ENCODE data around the gene TENM3.

Gene TENM3

DNA sequence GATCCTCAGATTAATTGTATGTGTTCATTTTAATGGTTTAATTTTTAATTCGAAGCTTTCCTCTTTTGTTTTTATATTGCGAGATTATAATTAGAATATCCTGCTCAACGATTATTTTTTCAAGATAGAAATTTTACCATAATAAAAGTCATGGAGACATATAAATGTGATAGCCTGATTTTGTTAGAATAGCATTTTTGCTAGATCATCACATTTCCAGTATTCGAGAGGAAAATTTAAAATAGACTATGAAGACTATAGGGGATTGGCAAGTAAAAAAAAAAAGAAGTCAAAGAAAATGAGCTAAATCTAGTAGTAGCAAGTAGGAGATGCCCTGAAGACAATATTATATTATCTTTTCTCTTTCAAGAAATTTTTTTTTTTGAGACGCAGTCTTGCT, 60.6 kb downstream of the TENM3 start:
- Histone ChIP-seq H3K9me3 (no peaks in the 10 kb centered on the region), H3K27me3 (no peaks in the 10 kb centered on the region), H3K4me1 (peaks cover 13% of the 10 kb centered on the region), H3K36me3 (no peaks in the 10 kb centered on the region), H3K4me3 (ENCODE audit: low read depth, low read length) (no peak overlapping the region)
- DNase-seq, result no peak
- TF ChIP-seq CTCF (IDR thresholded peaks at IDR 0.05; ENCODE audit: low read depth, low read length), result no peak

- peak; percentile 30; the same call in 1 of the 2 replicates for TF ChIP-seq CTCF (IDR thresholded peaks at IDR 0.05; ENCODE audit: low read depth, low read length)
- Histone ChIP-seq H3K4me3 (ENCODE audit: low read depth, low read length) (no peak overlapping the region), H3K27me3 (no peaks in the 10 kb centered on the region), H3K9me3 (no peaks in the 10 kb centered on the region), H3K4me1 (peaks cover 8% of the 10 kb centered on the region), H3K36me3 (no peaks in the 10 kb centered on the region)
- DNase-seq, result no peak
Measured at GRCh38 chr4:182306792-182307507, 63.7 kb downstream of the TENM3 start.

DNA sequence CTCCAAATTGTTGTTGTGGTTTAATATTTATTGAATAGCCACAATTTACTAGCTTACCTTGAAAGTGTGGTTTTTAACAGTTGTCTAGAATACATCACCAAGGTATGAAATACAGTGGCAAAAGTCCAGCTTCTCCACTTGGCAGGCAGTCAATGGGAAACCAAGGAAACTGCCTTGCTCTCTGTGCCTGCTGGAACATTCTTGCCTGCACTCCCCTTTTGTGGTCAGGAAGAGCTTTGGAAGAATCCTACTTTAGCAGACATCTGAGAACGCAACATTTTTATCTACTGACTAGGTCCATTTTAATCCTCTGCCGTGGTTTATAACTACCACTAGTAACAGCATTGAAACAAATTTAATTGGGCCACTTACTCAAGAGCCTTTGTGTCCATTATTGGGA, 64.5 kb downstream of the TENM3 start:
- TF ChIP-seq CTCF (IDR thresholded peaks at IDR 0.05; ENCODE audit: low read depth, low read length), result no peak
- Histone ChIP-seq H3K36me3 (no peaks in the 10 kb centered on the region), H3K4me3 (ENCODE audit: low read depth, low read length) (no peak overlapping the region), H3K27me3 (no peaks in the 10 kb centered on the region), H3K9me3 (no peaks in the 10 kb centered on the region), H3K4me1 (peaks cover 8% of the 10 kb centered on the region)
- no peak for DNase-seq

DNA sequence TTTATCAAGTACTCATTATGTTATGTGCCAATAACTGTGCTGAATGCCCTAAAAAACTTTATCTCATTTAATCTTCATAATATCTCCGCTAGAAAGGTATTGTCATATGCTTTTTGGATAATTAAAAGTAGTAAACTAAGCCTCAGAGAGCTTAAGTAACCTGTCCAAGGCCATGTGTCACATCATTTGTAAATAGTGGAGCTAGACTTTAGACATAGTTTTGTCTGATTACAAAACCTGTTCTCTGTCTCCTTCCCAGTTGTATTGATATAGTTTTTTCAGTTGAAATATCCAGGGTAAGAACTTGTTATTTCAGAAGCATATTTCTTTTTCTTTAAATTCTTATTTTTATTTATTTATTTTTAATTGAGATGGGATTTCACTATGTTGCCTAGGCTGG, 66.7 kb downstream of the TENM3 start:
- Histone ChIP-seq H3K4me3 (ENCODE audit: low read depth, low read length) (no peak overlapping the region), H3K36me3 (no peaks in the 10 kb centered on the region), H3K27me3 (no peaks in the 10 kb centered on the region), H3K9me3 (no peaks in the 10 kb centered on the region; the same call in 1 of the 2 replicates), H3K4me1 (peaks cover 8% of the 10 kb centered on the region)
- DNase-seq, result no peak
- TF ChIP-seq CTCF (IDR thresholded peaks at IDR 0.05; ENCODE audit: low read depth, low read length), result no peak

DNA sequence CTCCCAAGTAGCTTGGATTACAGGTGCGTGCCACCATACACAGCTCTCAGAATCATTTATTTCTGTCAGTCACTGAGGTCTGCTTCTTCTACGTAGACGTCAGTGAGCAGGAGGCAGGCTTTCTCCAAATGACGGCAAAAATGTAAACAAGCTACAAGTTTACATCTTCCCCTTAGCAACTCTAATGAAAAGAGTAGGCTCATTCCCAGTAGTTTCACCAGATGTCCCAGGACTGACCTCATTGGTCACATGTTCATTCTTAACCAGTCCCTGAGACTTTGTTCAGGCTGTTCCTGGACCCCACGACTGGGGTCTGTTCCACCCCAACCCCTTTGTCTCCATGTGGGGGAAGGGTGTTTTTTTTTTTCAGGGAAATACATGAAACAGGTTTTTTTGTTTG, 67.1 kb downstream of the TENM3 start:
- Histone ChIP-seq H3K4me3 (ENCODE audit: low read depth, low read length) (no peak overlapping the region), H3K9me3 (no peaks in the 10 kb centered on the region; the same call in 1 of the 2 replicates), H3K36me3 (no peaks in the 10 kb centered on the region), H3K27me3 (no peaks in the 10 kb centered on the region), H3K4me1 (peaks cover 8% of the 10 kb centered on the region)
- TF ChIP-seq CTCF (IDR thresholded peaks at IDR 0.05; ENCODE audit: low read depth, low read length), result no peak
- DNase-seq, result no peak

GRCh38 chr4:182310962-182311361, 67.8 kb downstream of the TENM3 start:
- no peaks in the 10 kb centered on the region; the same call in 1 of the 2 replicates for H3K9me3 ChIP-seq
- peaks cover 8% of the 10 kb centered on the region for H3K4me1 ChIP-seq
- no peak overlapping the region for H3K4me3 ChIP-seq (ENCODE audit: low read depth, low read length)
- no peaks in the 10 kb centered on the region for H3K36me3 ChIP-seq
- no peak for TF ChIP-seq CTCF (IDR thresholded peaks at IDR 0.05; ENCODE audit: low read depth, low read length)
- no peaks in the 10 kb centered on the region for H3K27me3 ChIP-seq
- DNase-seq, result no peak

Data from BE2C (cell line).